ENCODE measurements around the gene ARIH2.

Gene ARIH2

GRCh38 chr3:49021213-49021812 lies 102.7 kb downstream of the ARIH2 start:
- Mint-ChIP-seq H3K36me3 (peaks cover 53 to 58% of the 10 kb centered on the region in 2 donors), H3K4me1 (peaks cover 38 to 78% of the 10 kb centered on the region in 2 donors), H3K27me3 (no peaks in the 10 kb centered on the region), H3K27ac (peak overlapping the region; percentile 99), H3K9me3 (no peaks in the 10 kb centered on the region), H3K4me3 (peak overlapping the region; percentile 91 to 95)
- peak; percentile 53 to 62 for ATAC-seq (replicated peaks)
- peak; percentile 98 for DNase-seq

GRCh38 chr3:49021813-49022687 lies 103.4 kb downstream of the ARIH2 start, which contains the start of gene NDUFAF3:
Gene NDUFAF3, plus strand, starts transcription at chr3:49022121. Its CDS starts 24 bp downstream, at chr3:49022145.
- peak; percentile 98 for DNase-seq
- Mint-ChIP-seq H3K27ac (peak within 1 kb of the TSS; percentile 99), H3K9me3 (no peaks in the 10 kb centered on the region), H3K4me1 (peaks cover 45 to 80% of the 10 kb centered on the region in 2 donors), H3K27me3 (no peaks in the 10 kb centered on the region), H3K36me3 (peaks cover 57 to 61% of the 10 kb centered on the region in 2 donors), H3K4me3 (peak within 1 kb of the TSS; percentile 91 to 95)
- peak; percentile 66 to 68 for ATAC-seq (replicated peaks)

GRCh38 chr3:49022688-49023171 lies 104.1 kb downstream of the ARIH2 start:
- ATAC-seq (replicated peaks) (no peak), DNase-seq (no peak)
- Mint-ChIP-seq H3K36me3 (peaks cover 62% of the 10 kb centered on the region in 2 donors), H3K9me3 (no peaks in the 10 kb centered on the region), H3K4me3 (peak overlapping the region; percentile 91 to 95), H3K27ac (peak overlapping the region; percentile 99), H3K27me3 (no peaks in the 10 kb centered on the region), H3K4me1 (peaks cover 47 to 80% of the 10 kb centered on the region in 2 donors)

GRCh38 chr3:49023775-49024174 lies 105.1 kb downstream of the ARIH2 start:
- Mint-ChIP-seq H3K4me1 (peaks cover 53 to 86% of the 10 kb centered on the region in 2 donors), H3K27me3 (no peaks in the 10 kb centered on the region), H3K27ac (peak overlapping the region; percentile 99), H3K9me3 (no peaks in the 10 kb centered on the region), H3K36me3 (peaks cover 69 to 73% of the 10 kb centered on the region in 2 donors), H3K4me3 (peak overlapping the region; percentile 91 to 95)
- DNase-seq (no peak), ATAC-seq (replicated peaks) (no peak)

GRCh38 chr3:49024449-49024848 lies 105.8 kb downstream of the ARIH2 start:
- no peak for ATAC-seq (replicated peaks)
- peak overlapping the region; percentile 91 to 95 for H3K4me3 Mint-ChIP-seq
- H3K36me3 Mint-ChIP-seq, result peaks cover 76 to 80% of the 10 kb centered on the region in 2 donors
- DNase-seq, result no peak
- H3K4me1 Mint-ChIP-seq, result peaks cover 55 to 86% of the 10 kb centered on the region in 2 donors
- H3K27me3 Mint-ChIP-seq, result no peaks in the 10 kb centered on the region
- peak overlapping the region; percentile 99 for H3K27ac Mint-ChIP-seq
- no peaks in the 10 kb centered on the region for H3K9me3 Mint-ChIP-seq

GRCh38 chr3:49025005-49025792 lies 106.6 kb downstream of the ARIH2 start:
- DNase-seq (peak; percentile 78), ATAC-seq (replicated peaks) (peak; percentile 23 to 35)
- Mint-ChIP-seq H3K4me1 (peaks cover 56 to 90% of the 10 kb centered on the region in 2 donors), H3K27ac (peak overlapping the region; percentile 94), H3K9me3 (no peaks in the 10 kb centered on the region), H3K4me3 (peak overlapping the region; percentile 62 to 91), H3K36me3 (peaks cover 73 to 78% of the 10 kb centered on the region in 2 donors), H3K27me3 (no peaks in the 10 kb centered on the region)

- Mint-ChIP-seq H3K27ac (peak overlapping the region; percentile 94), H3K4me1 (peaks cover 56 to 86% of the 10 kb centered on the region in 2 donors), H3K4me3 (peak overlapping the region; percentile 62 to 91), H3K9me3 (no peaks in the 10 kb centered on the region), H3K36me3 (peaks cover 71 to 79% of the 10 kb centered on the region in 2 donors), H3K27me3 (no peaks in the 10 kb centered on the region)
- DNase-seq, result no peak
- ATAC-seq (replicated peaks), result no peak
These were observed 107.3 kb downstream of the ARIH2 start for GRCh38 chr3:49025793-49026520.

- ATAC-seq (replicated peaks), result no peak
- no peaks in the 10 kb centered on the region for H3K27me3 Mint-ChIP-seq
- peaks cover 73 to 80% of the 10 kb centered on the region in 2 donors for H3K36me3 Mint-ChIP-seq
- no peaks in the 10 kb centered on the region for H3K9me3 Mint-ChIP-seq
- DNase-seq, result no peak
- H3K4me3 Mint-ChIP-seq, result peak overlapping the region; percentile 62 to 91
- peak overlapping the region; percentile 94 for H3K27ac Mint-ChIP-seq
- peaks cover 56 to 81% of the 10 kb centered on the region in 2 donors for H3K4me1 Mint-ChIP-seq
These were observed 107.9 kb downstream of the ARIH2 start for GRCh38 chr3:49026536-49026935.

GRCh38 chr3:49027634-49028033 lies 109.0 kb downstream of the ARIH2 start:
- Mint-ChIP-seq H3K27ac (peak overlapping the region; percentile 100), H3K4me1 (peaks cover 56 to 76% of the 10 kb centered on the region in 2 donors)

GRCh38 chr3:49028298-49028672 lies 109.6 kb downstream of the ARIH2 start:
- DNase-seq (no peak), ATAC-seq (replicated peaks) (no peak)
- peaks cover 53 to 69% of the 10 kb centered on the region in 2 donors for H3K4me1 Mint-ChIP-seq
- no peaks in the 10 kb centered on the region for H3K27me3 Mint-ChIP-seq
- peaks cover 75 to 82% of the 10 kb centered on the region in 2 donors for H3K36me3 Mint-ChIP-seq
- H3K27ac Mint-ChIP-seq, result peak overlapping the region; percentile 100
- H3K4me3 Mint-ChIP-seq, result peak overlapping the region; percentile 94 to 98
- no peaks in the 10 kb centered on the region for H3K9me3 Mint-ChIP-seq

More at GRCh38 chr3:49027634-49028033, 109.0 kb downstream of the ARIH2 start:
- H3K4me3 Mint-ChIP-seq, result peak overlapping the region; percentile 94 to 98
- DNase-seq (no peak), ATAC-seq (replicated peaks) (no peak)
- H3K27me3 Mint-ChIP-seq, result no peaks in the 10 kb centered on the region
- peaks cover 74 to 82% of the 10 kb centered on the region in 2 donors for H3K36me3 Mint-ChIP-seq
- no peaks in the 10 kb centered on the region for H3K9me3 Mint-ChIP-seq

GRCh38 chr3:49028673-49029562 lies 110.3 kb downstream of the ARIH2 start, which contains the start of gene IMPDH2:
Gene IMPDH2, minus strand, starts transcription at chr3:49029398. Its CDS starts 48 bp downstream, at chr3:49029350.
- H3K36me3 Mint-ChIP-seq, result peaks cover 69 to 78% of the 10 kb centered on the region in 2 donors
- no peaks in the 10 kb centered on the region for H3K27me3 Mint-ChIP-seq
- peak within 1 kb of the TSS; percentile 100 for H3K27ac Mint-ChIP-seq
- peak within 1 kb of the TSS; percentile 94 to 98 for H3K4me3 Mint-ChIP-seq
- no peaks in the 10 kb centered on the region for H3K9me3 Mint-ChIP-seq
- peak; percentile 92 for DNase-seq
- peaks cover 49 to 63% of the 10 kb centered on the region in 2 donors for H3K4me1 Mint-ChIP-seq
- ATAC-seq (replicated peaks), result peak; percentile 84 to 88

- Mint-ChIP-seq H3K4me1 (peaks cover 44 to 57% of the 10 kb centered on the region in 2 donors), H3K27me3 (no peaks in the 10 kb centered on the region), H3K36me3 (peaks cover 66 to 72% of the 10 kb centered on the region in 2 donors), H3K27ac (peak overlapping the region; percentile 100), H3K9me3 (no peaks in the 10 kb centered on the region), H3K4me3 (peak overlapping the region; percentile 94 to 98)
- DNase-seq (no peak), ATAC-seq (replicated peaks) (no peak)
These were observed 110.9 kb downstream of the ARIH2 start for GRCh38 chr3:49029563-49029884.
